Measurements from ENCODE around the gene VPS13D. TPM values are rescaled to one million over a fixed set of nuclear protein-coding genes. Genes with fewer than 3 reads are reported as not detected.
A peak's percentile ranks its signal among the peaks of the same experiment; 100 is the strongest.
"Not testable (repeated sequence)": the region's sequence is repeated elsewhere in the genome, so short reads cannot be mapped to it uniquely, and the experiment has no call there.

VPS13D gene
- total and polyA plus RNA-seq, 11 donors = 32.1 to 301 (median 90.7) TPM

- intact Hi-C loops (cut with DNase I) = no loop called here
- TF ChIP-seq POLR2A (IDR thresholded peaks at IDR 0.05) = no peak
- TF ChIP-seq, protein P1, sequence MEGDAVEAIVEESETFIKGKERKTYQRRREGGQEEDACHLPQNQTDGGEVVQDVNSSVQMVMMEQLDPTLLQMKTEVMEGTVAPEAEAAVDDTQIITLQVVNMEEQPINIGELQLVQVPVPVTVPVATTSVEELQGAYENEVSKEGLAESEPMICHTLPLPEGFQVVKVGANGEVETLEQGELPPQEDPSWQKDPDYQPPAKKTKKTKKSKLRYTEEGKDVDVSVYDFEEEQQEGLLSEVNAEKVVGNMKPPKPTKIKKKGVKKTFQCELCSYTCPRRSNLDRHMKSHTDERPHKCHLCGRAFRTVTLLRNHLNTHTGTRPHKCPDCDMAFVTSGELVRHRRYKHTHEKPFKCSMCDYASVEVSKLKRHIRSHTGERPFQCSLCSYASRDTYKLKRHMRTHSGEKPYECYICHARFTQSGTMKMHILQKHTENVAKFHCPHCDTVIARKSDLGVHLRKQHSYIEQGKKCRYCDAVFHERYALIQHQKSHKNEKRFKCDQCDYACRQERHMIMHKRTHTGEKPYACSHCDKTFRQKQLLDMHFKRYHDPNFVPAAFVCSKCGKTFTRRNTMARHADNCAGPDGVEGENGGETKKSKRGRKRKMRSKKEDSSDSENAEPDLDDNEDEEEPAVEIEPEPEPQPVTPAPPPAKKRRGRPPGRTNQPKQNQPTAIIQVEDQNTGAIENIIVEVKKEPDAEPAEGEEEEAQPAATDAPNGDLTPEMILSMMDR (IDR thresholded peaks at IDR 0.05) = no peak
- ATAC-seq = no peak
- Histone ChIP-seq H3K27ac (no peak overlapping the region), H3K27me3 (no peaks in the 10 kb centered on the region), H3K4me1 (peaks cover 0 to 19% (median 9%) of the 10 kb centered on the region in 12 donors), H3K4me3 (no peak overlapping the region), H3K9me3 (peaks cover 0 to 13% (median 3%) of the 10 kb centered on the region in 12 donors), H3K36me3 (no peaks in the 10 kb centered on the region)
- 91 to 98% (median 95%) methylated on average over 1 of the region's 1 CpG for WGBS, 4 donors
- no peak for DNase-seq
These were observed 306.3 kb downstream of the VPS13D start for GRCh38 chr1:12536023-12536639.

GRCh38 chr1:12537294-12537693 lies 307.5 kb downstream of the VPS13D start:
- TF ChIP-seq, protein P1 (IDR thresholded peaks at IDR 0.05) = no peak
- TF ChIP-seq POLR2A (IDR thresholded peaks at IDR 0.05) = no peak
- Histone ChIP-seq H3K4me1 (peaks cover 0 to 30% (median 14%) of the 10 kb centered on the region in 12 donors), H3K9me3 (peaks cover 0 to 13% (median 3%) of the 10 kb centered on the region in 12 donors), H3K27me3 (no peaks in the 10 kb centered on the region), H3K36me3 (no peaks in the 10 kb centered on the region), H3K27ac (no peak overlapping the region), H3K4me3 (no peak overlapping the region)
- WGBS, 4 donors = 92 to 96% (median 95%) methylated on average over 4 of the region's 4 CpGs
- no peak for DNase-seq
- intact Hi-C loops (cut with DNase I) = no loop called here
- no peak for ATAC-seq

DNA sequence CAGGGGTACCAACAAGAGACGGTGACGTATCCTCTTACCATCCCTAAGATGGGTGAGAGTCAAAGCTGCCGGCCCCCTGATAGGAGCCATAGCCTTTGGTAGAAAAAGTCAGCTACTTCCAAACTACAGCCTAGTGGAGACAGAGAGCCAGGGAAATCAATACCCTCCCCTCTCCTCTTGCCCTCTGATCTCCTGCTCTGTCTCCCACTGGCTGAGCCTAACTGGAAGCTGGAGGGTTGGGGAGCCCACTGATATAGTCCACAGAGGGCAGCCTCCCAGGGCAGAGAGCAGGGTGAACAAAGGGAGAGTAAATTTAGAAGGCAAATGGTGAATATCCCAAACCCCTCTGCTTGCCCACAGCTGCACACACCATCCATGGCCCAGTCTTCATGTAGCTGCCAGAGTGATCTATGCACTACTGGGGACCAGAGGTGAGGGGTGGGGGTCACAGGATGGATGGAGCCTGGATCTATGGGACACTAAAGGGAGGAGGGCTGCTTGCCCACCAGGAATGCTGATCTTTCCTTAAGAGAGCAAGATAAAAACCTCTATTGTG lies 308.2 kb downstream of the VPS13D start:
- no peak overlapping the region for H3K27ac ChIP-seq
- intact Hi-C loops (cut with DNase I) = no loop called here
- no peaks in the 10 kb centered on the region for H3K27me3 ChIP-seq
- peaks cover 0 to 33% (median 15%) of the 10 kb centered on the region in 12 donors for H3K4me1 ChIP-seq
- WGBS, 4 donors = 87 to 94% (median 91%) methylated on average over 2 to 3 of the region's 3 CpGs
- ATAC-seq (no peak), DNase-seq (no peak)
- H3K4me3 ChIP-seq = no peak overlapping the region
- no peak for TF ChIP-seq POLR2A (IDR thresholded peaks at IDR 0.05)
- TF ChIP-seq, protein P1 (IDR thresholded peaks at IDR 0.05) = no peak
- peaks cover 0 to 13% (median 3%) of the 10 kb centered on the region in 12 donors for H3K9me3 ChIP-seq
- no peaks in the 10 kb centered on the region for H3K36me3 ChIP-seq

DNA sequence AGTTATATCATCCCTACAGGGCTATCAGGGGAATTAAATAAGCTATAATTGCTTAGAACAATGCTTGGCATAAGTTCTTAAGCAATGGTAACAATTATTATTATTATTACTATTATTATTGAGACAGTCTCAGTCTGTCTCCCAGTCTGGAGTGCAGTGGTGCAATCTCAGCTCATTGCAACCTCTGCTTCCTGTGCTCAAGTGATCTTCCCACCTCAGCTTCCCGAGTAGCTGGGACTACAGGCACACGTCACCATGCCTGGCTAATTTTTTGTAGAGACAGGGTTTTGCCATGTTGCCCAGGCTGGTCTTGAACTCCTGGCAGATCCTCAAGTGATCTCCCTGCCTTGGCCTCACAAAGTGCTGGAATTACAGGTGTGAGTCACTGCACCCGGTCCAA lies 308.7 kb downstream of the VPS13D start:
- H3K36me3 ChIP-seq; DNase-seq; ATAC-seq; H3K4me3 ChIP-seq; intact Hi-C loops (cut with DNase I); H3K27me3 ChIP-seq: not testable (repeated sequence)
- peaks cover 0 to 37% (median 15%) of the 10 kb centered on the region in 12 donors for H3K4me1 ChIP-seq
- whole genome bisulfite sequencing, 4 donors = 82 to 95% (median 88%) methylated on average over 3 of the region's 3 CpGs
- H3K27ac ChIP-seq = peak overlapping the region in 1 of 12 donors; percentile 83
- H3K9me3 ChIP-seq = peaks cover 0 to 13% (median 3%) of the 10 kb centered on the region in 12 donors
